GM12878 (cell line): Measurements from ENCODE around the gene PGK2. TPM values are rescaled to one million over a fixed set of nuclear protein-coding genes. Genes with fewer than 3 reads are reported as not detected.

Experiments
- KDM1A ChIP-seq: fragments of 200-600 bp; sonication (generic); IDR thresholded peaks from 2 replicates; pipeline ENCODE4 v1.6.1; 2016; ENCODE audit warnings: borderline replicate concordance
- SMAD5 ChIP-seq: IDR thresholded peaks from 2 replicates; pipeline ENCODE4 v1.6.1; 2016; ENCODE audit warnings: antibody characterized with exemption, low read depth
- TCF3 ChIP-seq: IDR thresholded peaks from 2 replicates; pipeline ENCODE4 v1.6.1; 2012; ENCODE audit warnings: low read depth, mild to moderate bottlenecking, low read length, borderline replicate concordance; ENCODE audit not compliant: insufficient read depth
- TCF7 ChIP-seq: IDR thresholded peaks from 2 replicates; pipeline ENCODE4 v1.6.1; 2014; ENCODE audit warnings: antibody characterized with exemption, borderline replicate concordance
- ZBED1 ChIP-seq: IDR thresholded peaks from 2 replicates; pipeline ENCODE4 v1.6.1; 2016; ENCODE audit warnings: borderline replicate concordance
- polyA plus RNA-seq, 11 experiments: library from polyadenylated mRNA; depleted of rRNA in 4 of 11; unstranded in 6 of 11; stranded (reverse) in 5 of 11; fragments of >200 nt; fragmentation: Nextera tagmentation in 4 of 11; fragmentation: Illumina TruSeq in 1 of 11; extraction: Ambion mirVana in 4 of 11; extraction: Trizol in 1 of 11; gene quantifications; 1 replicate in 1 of 11; 2 replicates in 10 of 11; pipeline versions ENCODE4 v1.2.1 to v1.2.3, GENCODE V29; 2011 to 2016; ENCODE audit warnings: inconsistent platforms in 2 of 11, missing spikeins in 2 of 11, low read depth in 1 of 11
- total RNA-seq, 4 experiments: library from RNA; depleted of rRNA in 3 of 4; stranded (reverse); fragments of >200 nt in 3 of 4; fragmentation: Illumina TruSeq in 1 of 4; extraction: Trizol in 1 of 4; gene quantifications; 2 replicates each; pipeline versions ENCODE4 v1.2.1 to v1.2.3, GENCODE V29; 2013 to 2021
- TF ChIP-seq, protein P1 (sequence below): fragments of 450-650 bp; formaldehyde crosslinking; IDR thresholded peaks from 2 replicates; pipeline ENCODE4 v1.4.0; 2020; ENCODE audit warnings: mild to moderate bottlenecking, moderate library complexity
- TF ChIP-seq, protein P2 (sequence below): fragments of 450-650 bp; IDR thresholded peaks from 2 replicates; pipeline ENCODE4 v1.6.1; 2017; ENCODE audit warnings: mild to moderate bottlenecking, moderate library complexity
- TF ChIP-seq, protein P3 (sequence below): IDR thresholded peaks from 2 replicates; pipeline ENCODE4 v1.6.1; 2012; ENCODE audit warnings: low read depth, low read length, improper control_type of control experiment

Gene PGK2
- total and polyA plus RNA-seq, 10 of the 15 experiments (the other 5 are each of a cell fraction or from before 2014, with no cell fraction given): not detected

DNA sequence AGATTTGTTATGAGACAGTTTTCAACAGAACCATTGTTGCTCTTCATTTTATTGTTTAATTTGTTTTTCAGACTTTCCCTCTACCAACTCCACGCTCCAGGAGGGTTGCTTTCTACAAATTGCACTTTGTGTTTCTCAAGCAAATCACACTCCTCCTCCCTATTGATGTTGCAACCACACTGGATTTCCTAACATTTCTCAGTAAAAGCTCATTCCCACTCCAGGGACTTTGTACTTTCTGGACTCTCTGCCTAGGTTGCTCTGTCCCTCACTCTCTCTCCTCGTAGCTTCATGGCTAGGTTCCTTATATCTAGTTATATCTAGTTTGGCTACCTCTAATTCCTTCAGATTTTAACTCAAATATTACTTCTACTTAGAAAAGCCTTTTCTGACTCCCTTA is 20.3 kb downstream of the PGK2 start (continued):
- TF ChIP-seq, protein P1, sequence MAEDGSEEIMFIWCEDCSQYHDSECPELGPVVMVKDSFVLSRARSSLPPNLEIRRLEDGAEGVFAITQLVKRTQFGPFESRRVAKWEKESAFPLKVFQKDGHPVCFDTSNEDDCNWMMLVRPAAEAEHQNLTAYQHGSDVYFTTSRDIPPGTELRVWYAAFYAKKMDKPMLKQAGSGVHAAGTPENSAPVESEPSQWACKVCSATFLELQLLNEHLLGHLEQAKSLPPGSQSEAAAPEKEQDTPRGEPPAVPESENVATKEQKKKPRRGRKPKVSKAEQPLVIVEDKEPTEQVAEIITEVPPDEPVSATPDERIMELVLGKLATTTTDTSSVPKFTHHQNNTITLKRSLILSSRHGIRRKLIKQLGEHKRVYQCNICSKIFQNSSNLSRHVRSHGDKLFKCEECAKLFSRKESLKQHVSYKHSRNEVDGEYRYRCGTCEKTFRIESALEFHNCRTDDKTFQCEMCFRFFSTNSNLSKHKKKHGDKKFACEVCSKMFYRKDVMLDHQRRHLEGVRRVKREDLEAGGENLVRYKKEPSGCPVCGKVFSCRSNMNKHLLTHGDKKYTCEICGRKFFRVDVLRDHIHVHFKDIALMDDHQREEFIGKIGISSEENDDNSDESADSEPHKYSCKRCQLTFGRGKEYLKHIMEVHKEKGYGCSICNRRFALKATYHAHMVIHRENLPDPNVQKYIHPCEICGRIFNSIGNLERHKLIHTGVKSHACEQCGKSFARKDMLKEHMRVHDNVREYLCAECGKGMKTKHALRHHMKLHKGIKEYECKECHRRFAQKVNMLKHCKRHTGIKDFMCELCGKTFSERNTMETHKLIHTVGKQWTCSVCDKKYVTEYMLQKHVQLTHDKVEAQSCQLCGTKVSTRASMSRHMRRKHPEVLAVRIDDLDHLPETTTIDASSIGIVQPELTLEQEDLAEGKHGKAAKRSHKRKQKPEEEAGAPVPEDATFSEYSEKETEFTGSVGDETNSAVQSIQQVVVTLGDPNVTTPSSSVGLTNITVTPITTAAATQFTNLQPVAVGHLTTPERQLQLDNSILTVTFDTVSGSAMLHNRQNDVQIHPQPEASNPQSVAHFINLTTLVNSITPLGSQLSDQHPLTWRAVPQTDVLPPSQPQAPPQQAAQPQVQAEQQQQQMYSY (CRISPR knock-in tag): no peak
- TF ChIP-seq SMAD5 (no peak), TCF3 (no peak), ZBED1 (no peak), TCF7 (no peak), KDM1A (no peak)
- TF ChIP-seq, protein P2, sequence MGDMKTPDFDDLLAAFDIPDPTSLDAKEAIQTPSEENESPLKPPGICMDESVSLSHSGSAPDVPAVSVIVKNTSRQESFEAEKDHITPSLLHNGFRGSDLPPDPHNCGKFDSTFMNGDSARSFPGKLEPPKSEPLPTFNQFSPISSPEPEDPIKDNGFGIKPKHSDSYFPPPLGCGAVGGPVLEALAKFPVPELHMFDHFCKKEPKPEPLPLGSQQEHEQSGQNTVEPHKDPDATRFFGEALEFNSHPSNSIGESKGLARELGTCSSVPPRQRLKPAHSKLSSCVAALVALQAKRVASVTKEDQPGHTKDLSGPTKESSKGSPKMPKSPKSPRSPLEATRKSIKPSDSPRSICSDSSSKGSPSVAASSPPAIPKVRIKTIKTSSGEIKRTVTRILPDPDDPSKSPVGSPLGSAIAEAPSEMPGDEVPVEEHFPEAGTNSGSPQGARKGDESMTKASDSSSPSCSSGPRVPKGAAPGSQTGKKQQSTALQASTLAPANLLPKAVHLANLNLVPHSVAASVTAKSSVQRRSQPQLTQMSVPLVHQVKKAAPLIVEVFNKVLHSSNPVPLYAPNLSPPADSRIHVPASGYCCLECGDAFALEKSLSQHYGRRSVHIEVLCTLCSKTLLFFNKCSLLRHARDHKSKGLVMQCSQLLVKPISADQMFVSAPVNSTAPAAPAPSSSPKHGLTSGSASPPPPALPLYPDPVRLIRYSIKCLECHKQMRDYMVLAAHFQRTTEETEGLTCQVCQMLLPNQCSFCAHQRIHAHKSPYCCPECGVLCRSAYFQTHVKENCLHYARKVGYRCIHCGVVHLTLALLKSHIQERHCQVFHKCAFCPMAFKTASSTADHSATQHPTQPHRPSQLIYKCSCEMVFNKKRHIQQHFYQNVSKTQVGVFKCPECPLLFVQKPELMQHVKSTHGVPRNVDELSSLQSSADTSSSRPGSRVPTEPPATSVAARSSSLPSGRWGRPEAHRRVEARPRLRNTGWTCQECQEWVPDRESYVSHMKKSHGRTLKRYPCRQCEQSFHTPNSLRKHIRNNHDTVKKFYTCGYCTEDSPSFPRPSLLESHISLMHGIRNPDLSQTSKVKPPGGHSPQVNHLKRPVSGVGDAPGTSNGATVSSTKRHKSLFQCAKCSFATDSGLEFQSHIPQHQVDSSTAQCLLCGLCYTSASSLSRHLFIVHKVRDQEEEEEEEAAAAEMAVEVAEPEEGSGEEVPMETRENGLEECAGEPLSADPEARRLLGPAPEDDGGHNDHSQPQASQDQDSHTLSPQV: no peak
- TF ChIP-seq, protein P3, sequence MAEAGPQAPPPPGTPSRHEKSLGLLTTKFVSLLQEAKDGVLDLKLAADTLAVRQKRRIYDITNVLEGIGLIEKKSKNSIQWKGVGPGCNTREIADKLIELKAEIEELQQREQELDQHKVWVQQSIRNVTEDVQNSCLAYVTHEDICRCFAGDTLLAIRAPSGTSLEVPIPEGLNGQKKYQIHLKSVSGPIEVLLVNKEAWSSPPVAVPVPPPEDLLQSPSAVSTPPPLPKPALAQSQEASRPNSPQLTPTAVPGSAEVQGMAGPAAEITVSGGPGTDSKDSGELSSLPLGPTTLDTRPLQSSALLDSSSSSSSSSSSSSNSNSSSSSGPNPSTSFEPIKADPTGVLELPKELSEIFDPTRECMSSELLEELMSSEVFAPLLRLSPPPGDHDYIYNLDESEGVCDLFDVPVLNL: no peak
- TF ChIP-seq, all 136 proteins: peak for 0
